Stimulated activated CD4-positive, alpha-beta T cell treated with anti-CD3 and anti-CD28 coated beads, Interleukin-12 subunit alpha, Interleukin-12 subunit beta, amount 100 ng/mL, for 24 hours (primary cell): ENCODE data around the gene NLRC5.
"Not testable (repeated sequence)": the region's sequence is repeated elsewhere in the genome, so short reads cannot be mapped to it uniquely, and the experiment has no call there.

Source experiments
- DNase-seq, 2 experiments: peaks; one replicate each; pipeline ENCODE4 v3.0.0-alpha.2; 2020; ENCODE audit warnings: low read depth in 2 of 2

NLRC5 gene

GRCh38 chr16:56980792-56981724, 8.3 kb upstream of the NLRC5 start:
- DNase-seq: no peak

GRCh38 chr16:56981729-56982271, 7.6 kb upstream of the NLRC5 start:
- no peak for DNase-seq

GRCh38 chr16:56982695-56983094, 6.7 kb upstream of the NLRC5 start:
- no peak for DNase-seq

- DNase-seq: no peak
Observed at GRCh38 chr16:56983211-56983751, 6.1 kb upstream of the NLRC5 start.

GRCh38 chr16:56984639-56985038, 4.7 kb upstream of the NLRC5 start:
- DNase-seq: no peak

- no peak for DNase-seq
Observed at GRCh38 chr16:56985288-56985961, 3.9 kb upstream of the NLRC5 start.

GRCh38 chr16:56985962-56986360, 3.4 kb upstream of the NLRC5 start:
- no peak for DNase-seq

GRCh38 chr16:56986361-56986760, 3.0 kb upstream of the NLRC5 start:
- no peak for DNase-seq

GRCh38 chr16:56986908-56987307, 2.4 kb upstream of the NLRC5 start:
- not testable (repeated sequence) for DNase-seq

- DNase-seq: no peak
Observed at GRCh38 chr16:56987692-56988091, 1.7 kb upstream of the NLRC5 start.

- DNase-seq: no peak
Observed at GRCh38 chr16:56988161-56988947, 1.0 kb upstream of the NLRC5 start.

GRCh38 chr16:56989988-56990387, 631 bp downstream of the NLRC5 start:
- no peak for DNase-seq

GRCh38 chr16:56990407-56991286, 1.3 kb downstream of the NLRC5 start:
- no peak for DNase-seq

- not testable (repeated sequence) for DNase-seq
Observed at GRCh38 chr16:56992431-56992830, 3.1 kb downstream of the NLRC5 start.

GRCh38 chr16:56993204-56993603, 3.8 kb downstream of the NLRC5 start:
- DNase-seq: no peak

GRCh38 chr16:56994311-56994710, 5.0 kb downstream of the NLRC5 start:
- DNase-seq: no peak

- DNase-seq: no peak
Observed at GRCh38 chr16:56995136-56995805, 5.9 kb downstream of the NLRC5 start.

- DNase-seq: no peak
Observed at GRCh38 chr16:56997264-56997663, 7.9 kb downstream of the NLRC5 start.

- no peak for DNase-seq
Observed at GRCh38 chr16:56997931-56998330, 8.6 kb downstream of the NLRC5 start.

- DNase-seq: no peak
Observed at GRCh38 chr16:56998352-56998751, 9.0 kb downstream of the NLRC5 start.
